ENCODE results near the gene ENAM.

- TF ChIP-seq POLR2A (IDR thresholded peaks at IDR 0.05) = no peak
- TF ChIP-seq CTCF (IDR thresholded peaks at IDR 0.05) = no peak
- no peak for TF ChIP-seq POLR2AphosphoS5 (IDR thresholded peaks at IDR 0.05)
These were observed 8.8 kb downstream of the ENAM start for GRCh38 chr4:70637239-70637913.
